ENCODE data around the gene SENP7. TPM values are rescaled to one million over a fixed set of nuclear protein-coding genes. Genes with fewer than 3 reads are reported as not detected.
"Not testable (repeated sequence)": the region's sequence is repeated elsewhere in the genome, so short reads cannot be mapped to it uniquely, and the experiment has no call there.

SENP7 gene
- total RNA-seq, 1 experiment from 2014 or later: 2.2 TPM

DNA sequence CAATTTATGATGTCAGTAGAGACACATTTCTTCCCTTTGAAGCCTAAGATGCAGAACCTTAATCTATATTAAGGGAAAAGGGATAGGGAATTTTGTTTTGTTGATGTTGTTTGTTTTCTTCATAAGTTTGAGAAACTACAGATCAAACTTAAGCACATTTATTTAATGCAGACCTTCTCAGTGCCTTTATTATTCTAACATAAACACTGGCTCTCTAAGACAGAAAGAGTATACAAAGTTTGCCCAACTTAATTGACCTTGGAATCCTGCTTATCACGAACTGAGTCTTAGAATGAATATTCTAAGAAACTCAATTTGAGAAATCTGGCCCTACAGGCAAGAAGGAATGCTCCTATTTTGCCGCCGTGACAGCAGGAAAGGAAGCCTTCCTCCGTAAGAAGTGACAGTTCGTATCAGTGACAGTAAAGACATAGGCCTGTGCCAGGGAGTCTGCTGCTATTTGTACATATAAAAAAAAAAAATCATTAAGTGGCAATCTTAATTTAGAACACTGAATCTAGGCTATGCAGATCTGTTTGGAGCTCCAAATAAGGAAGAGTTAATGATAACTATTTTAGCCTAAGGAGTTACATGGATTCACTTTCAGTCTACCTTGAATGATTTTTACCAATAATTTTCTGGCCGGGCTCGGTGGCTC is 183.9 kb downstream of the SENP7 start:
- DNase-seq (ENCODE audit: low spot score): no peak

DNA sequence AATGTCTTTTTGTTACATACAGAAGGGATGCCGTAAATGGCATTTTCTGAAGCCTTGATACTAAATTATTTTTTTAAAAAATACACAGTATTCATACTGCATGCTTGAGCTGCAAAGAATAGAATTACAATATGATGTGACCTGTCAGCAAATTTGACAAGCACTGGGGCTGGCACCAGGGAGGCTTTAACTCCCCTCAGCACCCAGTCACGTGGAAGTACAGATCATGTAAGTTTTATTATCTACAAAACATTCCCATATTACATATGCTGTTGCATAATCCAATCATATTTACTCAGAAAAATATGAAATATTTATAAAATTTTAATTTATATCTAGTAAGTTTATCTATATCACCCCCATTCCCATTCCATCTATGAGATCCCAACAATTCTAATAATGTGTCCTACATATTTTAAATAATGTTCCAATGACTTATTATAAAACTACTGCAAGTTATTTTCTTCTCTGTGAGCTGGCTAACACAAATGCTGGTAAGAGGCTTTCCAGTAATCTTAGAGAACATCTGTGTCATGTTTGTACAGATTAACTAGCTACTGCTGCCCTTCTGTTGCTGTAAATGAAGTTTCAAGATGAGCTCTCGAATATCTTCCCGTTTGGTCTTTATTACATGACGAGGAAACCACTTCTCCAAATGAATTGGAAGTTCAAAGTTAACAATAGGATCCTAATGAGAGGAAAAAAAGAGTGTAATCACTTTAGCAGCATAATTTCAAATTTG is 187.4 kb downstream of the SENP7 start:
- DNase-seq (ENCODE audit: low spot score): no peak

- DNase-seq (ENCODE audit: low spot score): no peak
Observed at GRCh38 chr3:101320475-101320874, 192.5 kb downstream of the SENP7 start, which contains the start of gene IMPG2. Gene IMPG2 (minus strand): TSS chr3:101320575. CDS start chr3:101320372, 203 bp downstream.

DNA sequence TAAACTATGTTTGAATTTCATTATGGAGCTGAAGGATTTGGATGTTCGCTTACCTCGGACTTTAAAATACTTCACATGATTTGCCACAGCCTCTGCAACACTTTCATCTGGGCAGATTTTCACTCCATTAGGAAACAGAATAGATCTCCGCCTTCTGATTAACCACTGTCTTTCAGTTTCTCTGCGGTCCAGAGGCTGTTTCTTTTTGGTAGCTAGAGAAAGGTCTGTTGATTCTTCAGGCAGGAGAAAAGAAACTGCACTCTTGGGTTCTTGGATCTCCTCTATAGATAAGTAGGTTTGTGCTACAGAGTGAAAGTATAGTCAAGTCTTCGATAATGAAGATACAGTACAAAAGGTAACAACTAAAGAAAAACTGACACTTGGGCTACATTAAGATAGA is 193.5 kb downstream of the SENP7 start:
- no peak for DNase-seq (ENCODE audit: low spot score)

GRCh38 chr3:101312545-101312944 is 200.5 kb downstream of the SENP7 start:
- DNase-seq (ENCODE audit: low spot score): no peak

DNA sequence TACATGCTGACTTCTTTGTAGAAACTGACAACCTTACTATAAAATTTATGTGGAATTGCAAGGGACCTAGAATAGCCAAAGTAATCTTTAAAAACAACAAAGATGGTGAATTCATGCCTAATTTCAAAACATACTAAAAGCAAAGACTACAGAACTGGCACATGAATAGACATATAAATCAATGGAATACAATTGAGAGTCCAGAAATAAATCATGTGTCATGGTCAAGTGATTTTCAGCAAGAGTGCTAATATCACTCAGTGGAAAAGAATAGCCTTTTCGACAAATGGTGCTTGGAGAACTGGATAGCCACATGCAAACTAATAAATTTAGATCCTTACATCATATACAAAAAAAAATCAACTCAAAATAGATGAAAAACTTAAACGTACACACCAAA is 201.3 kb downstream of the SENP7 start:
- DNase-seq (ENCODE audit: low spot score): no peak

- DNase-seq (ENCODE audit: low spot score): no peak
Observed at GRCh38 chr3:101310978-101311375, 202.0 kb downstream of the SENP7 start.

GRCh38 chr3:101308147-101308772 is 204.8 kb downstream of the SENP7 start:
- not testable (repeated sequence) for DNase-seq (ENCODE audit: low spot score)

DNA sequence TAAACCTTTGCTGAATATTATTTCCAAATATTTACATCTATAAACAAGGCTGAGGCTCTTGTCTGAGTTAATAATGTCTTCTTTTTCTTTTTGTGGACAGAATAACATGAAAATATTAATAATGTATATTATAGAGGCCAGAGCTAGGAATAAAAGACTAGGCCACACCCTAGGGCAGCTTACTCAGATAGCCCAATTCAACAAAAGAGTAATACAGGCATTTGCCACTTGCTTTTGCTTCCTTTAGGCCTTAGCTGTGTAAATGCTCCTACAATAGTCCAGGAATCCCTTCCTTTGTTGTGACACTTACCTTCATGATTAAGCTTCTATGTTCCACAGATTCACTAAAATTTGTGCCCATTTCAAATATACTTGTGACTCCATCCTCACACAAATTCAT is 209.2 kb downstream of the SENP7 start:
- no peak for DNase-seq (ENCODE audit: low spot score)

DNA sequence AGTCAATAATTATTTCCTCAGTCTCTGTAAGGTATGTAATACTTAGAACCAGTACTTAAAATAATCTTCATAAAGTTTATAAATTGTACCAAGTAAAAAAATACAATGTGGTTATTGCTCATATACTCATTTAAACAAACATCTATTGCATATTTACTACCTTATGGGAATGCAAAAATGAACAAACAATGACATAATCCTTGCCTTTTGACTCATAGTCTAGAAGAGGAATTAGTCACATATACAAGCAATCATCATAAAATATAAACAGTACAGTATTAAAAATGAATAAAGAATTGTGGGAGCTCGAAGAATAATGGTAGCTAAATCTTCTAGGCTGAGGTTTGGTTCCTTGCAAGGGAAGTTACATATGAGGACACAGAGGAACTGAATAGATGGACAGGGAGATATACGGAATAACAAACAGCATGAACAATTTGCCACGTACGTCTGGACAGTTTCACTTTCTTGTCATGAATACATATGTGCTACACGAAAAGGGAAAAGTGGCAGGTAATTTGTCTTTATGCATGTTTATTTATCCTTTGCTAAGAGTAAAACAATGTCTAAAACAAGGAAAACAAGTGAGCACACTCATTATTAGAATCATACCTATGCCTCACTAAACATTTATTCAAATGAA is 209.8 kb downstream of the SENP7 start:
- DNase-seq (ENCODE audit: low spot score): no peak

GRCh38 chr3:101300073-101300472 is 212.9 kb downstream of the SENP7 start:
- DNase-seq (ENCODE audit: low spot score): no peak

- DNase-seq (ENCODE audit: low spot score): no peak
Observed at GRCh38 chr3:101292027-101292426, 221.0 kb downstream of the SENP7 start.

GRCh38 chr3:101288294-101288693 is 224.7 kb downstream of the SENP7 start:
- no peak for DNase-seq (ENCODE audit: low spot score)

DNA sequence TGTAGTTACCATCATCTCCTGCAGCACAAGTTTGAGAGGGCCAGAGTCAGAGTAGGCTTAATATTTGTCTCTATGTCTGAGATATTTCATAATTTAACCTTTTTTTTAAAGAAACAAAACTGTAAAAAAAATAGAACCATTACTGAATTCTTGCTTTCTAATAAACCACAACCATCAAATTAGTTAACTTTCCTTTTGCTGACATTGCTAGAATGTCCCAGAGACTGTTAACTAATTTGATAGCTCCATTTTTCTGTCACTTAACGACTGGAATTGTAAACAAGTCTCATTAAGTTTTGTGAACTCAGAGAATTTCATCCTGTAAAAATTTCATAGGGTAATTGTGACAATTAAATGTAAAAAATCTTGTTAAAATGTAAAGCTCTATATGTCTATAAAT is 228.3 kb downstream of the SENP7 start:
- no peak for DNase-seq (ENCODE audit: low spot score)

DNA sequence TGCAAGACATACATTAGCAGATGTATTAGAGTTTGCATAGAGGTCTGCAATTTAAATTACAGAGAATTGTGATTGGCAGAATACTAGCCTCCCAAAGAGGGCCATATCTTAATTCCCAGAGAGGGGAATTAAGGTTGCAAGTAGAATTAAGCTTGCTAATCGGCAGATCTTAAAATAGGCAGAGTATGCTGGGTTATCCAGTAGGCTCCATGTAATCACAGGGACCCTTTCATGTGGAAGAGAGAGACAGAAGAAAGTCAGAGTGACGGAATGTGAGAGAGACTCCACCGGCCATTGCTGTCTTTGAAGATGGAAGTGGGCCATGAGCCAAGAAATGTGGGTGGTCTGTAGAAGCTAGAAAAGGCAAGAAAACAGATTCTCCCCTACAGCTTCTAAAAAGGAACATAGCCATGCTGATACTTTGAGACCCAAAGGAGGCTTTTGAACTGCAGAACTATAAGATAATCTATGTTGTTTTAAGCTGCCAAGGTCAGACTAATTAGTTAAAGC is 231.4 kb downstream of the SENP7 start:
- no peak for DNase-seq (ENCODE audit: low spot score)

DNA sequence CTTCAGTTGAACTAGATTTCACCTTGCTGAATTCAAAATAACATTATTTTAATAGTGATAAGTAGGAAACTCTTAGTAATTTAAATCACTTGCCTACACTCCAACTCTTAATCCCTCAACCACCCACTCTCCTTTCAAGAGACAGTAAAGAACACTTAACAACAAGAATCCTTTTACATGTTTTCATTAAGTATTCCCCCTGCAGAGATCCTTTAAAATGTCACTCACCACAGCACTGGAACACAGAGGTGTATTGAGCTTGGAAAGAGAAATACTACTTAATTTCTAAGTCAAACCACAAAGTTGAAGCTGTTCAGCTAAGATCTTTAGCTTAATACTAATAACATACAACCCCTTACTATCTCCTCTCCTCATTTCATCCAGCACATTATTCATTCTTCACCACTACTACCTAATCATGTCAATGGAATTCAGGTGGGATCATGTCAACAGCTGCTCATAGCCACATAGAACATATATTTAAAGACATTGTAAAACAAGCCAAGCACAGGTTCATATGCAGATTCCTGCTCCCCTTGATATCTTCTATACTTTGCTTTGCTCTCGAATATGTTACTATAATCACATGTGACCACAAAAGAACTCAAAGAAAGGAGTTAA is 233.1 kb downstream of the SENP7 start:
- DNase-seq (ENCODE audit: low spot score): no peak

DNA sequence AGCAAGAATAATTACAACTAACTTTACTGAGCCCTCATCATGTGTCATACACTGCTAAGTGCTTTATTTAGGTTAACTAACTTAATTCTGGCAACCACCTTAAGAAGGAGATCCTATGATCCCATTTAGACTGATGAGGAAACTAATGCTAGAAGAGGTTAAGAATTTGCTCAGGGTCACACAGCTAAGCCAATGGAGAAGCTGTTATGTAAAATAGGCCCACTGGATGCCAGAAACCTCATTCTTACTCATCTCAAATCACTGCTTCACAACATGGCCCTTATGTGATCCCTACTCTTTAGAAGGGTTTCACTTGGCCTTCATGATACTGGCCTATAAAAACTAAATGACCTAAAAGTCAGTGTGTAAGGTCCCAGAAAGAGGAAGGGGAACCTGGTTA is 233.8 kb downstream of the SENP7 start:
- no peak for DNase-seq (ENCODE audit: low spot score)

DNA sequence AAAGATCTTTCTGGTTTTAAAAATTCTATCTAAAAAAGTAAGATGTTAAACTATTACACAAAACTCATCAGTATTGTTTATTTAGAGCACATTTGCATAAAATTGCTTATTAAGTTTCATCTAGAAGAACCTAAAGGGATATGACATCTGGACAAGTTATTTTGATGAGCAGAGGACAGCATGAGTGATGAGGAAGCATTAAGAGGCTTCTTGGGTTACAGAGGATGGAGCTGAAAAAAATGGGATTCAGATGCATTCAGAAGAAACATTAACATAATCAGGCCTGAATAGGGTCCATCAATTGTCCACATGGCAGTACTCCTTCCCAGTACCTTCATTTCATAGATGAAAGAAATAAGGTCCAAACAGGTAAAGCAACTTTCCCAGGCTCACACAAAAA is 234.3 kb downstream of the SENP7 start:
- no peak for DNase-seq (ENCODE audit: low spot score)

All from HT-29 (cell line).